GM12864 (cell line): Measurements from ENCODE around the gene SLC39A11.

Experiments used
- DNase-seq: peaks from one replicate; pipeline ENCODE4 v3.0.0-alpha.2; 2011; ENCODE audit warnings: low read depth
- H3K4me3 ChIP-seq: 2 replicates; pipeline ENCODE4 v1.5.1; 2011; ENCODE audit warnings: mild to moderate bottlenecking, low read depth, low read length, control low read depth
- TF ChIP-seq, protein P1 (sequence below): IDR thresholded peaks from 2 replicates; pipeline ENCODE4 v1.5.1; 2011; ENCODE audit warnings: low read depth, mild to moderate bottlenecking, moderate library complexity, low read length, control low read depth, inconsistent platforms; ENCODE audit errors: missing control alignments

SLC39A11 gene

DNA sequence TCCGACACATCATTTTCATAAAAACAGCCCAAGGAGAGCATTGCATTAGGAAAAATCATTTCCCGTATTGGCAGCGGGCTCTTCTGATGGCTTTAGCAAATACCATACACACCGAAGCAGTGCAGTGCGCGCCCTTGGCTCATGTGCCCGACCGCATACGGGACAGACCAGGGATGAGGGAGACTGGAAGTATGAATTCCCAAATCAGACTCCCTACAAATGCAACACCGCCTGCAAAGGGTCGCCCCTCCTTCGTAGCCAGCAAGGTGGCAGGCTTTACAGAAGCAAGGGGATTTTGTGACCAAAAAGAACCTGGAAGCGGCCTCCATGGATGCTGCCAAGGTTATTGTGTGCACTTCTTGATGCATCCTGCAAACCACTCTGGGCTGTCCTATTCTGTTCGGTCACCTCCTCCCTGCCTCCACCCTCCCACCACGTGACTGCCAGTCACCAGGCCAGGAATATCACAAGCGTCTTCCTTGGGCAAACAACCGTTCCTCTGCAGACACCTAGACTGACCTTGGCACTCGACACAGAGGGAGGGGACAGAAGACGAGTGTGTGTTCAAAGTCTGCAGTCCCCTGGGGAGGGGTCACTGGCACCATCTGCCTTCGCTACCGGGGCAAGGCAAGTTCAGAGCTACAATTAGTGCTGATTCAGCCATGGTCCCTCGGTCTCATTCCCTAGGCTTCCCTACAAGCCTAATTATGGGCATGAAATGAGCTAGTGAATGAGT is 460.4 kb downstream of the SLC39A11 start:
- no peak for DNase-seq
- TF ChIP-seq, protein P1, sequence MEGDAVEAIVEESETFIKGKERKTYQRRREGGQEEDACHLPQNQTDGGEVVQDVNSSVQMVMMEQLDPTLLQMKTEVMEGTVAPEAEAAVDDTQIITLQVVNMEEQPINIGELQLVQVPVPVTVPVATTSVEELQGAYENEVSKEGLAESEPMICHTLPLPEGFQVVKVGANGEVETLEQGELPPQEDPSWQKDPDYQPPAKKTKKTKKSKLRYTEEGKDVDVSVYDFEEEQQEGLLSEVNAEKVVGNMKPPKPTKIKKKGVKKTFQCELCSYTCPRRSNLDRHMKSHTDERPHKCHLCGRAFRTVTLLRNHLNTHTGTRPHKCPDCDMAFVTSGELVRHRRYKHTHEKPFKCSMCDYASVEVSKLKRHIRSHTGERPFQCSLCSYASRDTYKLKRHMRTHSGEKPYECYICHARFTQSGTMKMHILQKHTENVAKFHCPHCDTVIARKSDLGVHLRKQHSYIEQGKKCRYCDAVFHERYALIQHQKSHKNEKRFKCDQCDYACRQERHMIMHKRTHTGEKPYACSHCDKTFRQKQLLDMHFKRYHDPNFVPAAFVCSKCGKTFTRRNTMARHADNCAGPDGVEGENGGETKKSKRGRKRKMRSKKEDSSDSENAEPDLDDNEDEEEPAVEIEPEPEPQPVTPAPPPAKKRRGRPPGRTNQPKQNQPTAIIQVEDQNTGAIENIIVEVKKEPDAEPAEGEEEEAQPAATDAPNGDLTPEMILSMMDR, result no peak
- no peak overlapping the region for H3K4me3 ChIP-seq

DNA sequence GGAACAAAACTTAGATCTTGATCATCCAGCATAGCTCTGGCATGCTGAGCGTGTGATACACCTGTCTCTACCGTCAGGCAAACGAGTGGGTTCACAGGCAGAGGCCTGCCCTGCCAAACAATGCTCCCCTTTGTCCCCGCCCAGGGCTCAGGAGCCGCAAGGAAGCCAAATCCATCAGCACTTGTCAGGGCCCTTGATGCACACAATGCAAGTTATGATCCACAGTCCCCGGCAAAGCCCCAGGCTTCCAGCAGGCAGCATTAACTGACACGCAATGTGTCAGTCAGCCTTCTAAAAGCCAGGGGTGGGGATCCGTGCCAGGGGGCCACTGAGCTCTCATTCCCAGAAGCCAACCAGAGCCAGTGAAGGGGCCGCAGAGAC is 460.9 kb downstream of the SLC39A11 start:
- no peak overlapping the region for H3K4me3 ChIP-seq
- TF ChIP-seq, protein P1, result no peak

DNA sequence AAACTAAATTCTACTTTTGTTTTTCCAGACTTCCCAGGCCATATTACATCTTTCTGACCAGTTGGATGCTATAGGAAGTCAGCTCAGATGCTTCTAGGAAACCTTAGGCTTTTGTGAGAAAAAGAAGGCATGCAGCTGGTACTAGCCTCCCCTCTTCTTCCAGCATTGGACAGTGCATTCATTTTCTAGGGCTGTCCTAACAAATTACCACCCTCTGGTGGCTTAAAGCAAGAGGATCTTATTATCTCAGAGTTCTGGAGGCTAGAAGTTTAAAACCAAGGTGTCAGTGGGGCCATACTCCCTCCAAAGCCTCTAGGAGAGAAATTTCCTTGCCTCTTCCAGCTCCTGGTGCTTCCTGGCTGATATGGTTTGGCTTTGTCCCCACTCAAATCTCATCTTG is 467.8 kb downstream of the SLC39A11 start:
- H3K4me3 ChIP-seq, result no peak overlapping the region
- DNase-seq, result no peak
- TF ChIP-seq, protein P1, result no peak

More for the DNA sequence above, 460.9 kb downstream of the SLC39A11 start:
- DNase-seq, result no peak

GRCh38 chr17:72624226-72624625 is 468.3 kb downstream of the SLC39A11 start:
- no peak for DNase-seq
- TF ChIP-seq, protein P1, result no peak
- H3K4me3 ChIP-seq, result no peak overlapping the region

DNA sequence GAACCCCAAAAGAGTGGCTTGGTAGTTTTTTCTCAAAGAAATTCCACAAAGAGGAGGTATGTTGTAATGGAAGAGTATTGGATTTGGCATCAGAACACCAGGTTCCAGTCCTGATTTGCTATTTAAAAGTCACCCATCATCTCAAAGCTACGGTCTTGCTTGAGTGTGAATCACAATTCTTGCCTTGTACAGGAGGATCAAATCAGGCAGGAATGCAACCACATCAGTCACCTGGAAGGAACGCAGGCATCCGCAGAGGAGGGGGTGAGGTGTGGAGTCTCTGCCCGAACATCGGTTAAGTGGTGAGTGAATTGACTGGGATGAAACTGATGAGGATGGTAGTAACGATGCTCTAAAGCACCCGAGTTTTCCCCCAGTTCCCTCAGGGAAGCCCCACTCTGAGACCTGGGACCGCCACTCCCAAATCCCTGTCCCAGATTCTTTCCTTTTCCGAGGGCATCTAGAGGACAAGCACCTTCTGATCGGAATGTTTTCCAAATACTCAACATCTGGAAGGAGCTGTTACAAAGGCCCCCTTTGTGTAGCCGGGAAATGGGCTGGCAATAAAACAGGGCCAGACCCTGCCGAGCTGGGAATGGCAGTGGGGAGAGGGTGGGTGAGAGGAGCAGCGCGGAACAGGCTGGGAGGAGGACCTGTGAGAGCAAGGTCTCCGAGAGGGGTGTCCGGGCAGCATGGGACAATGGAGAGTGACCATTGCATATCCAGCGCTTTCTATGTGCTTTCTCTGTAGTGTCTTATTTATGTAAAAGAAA is 469.6 kb downstream of the SLC39A11 start:
- no peak for DNase-seq
- H3K4me3 ChIP-seq, result no peak overlapping the region
- TF ChIP-seq, protein P1, result no peak

DNA sequence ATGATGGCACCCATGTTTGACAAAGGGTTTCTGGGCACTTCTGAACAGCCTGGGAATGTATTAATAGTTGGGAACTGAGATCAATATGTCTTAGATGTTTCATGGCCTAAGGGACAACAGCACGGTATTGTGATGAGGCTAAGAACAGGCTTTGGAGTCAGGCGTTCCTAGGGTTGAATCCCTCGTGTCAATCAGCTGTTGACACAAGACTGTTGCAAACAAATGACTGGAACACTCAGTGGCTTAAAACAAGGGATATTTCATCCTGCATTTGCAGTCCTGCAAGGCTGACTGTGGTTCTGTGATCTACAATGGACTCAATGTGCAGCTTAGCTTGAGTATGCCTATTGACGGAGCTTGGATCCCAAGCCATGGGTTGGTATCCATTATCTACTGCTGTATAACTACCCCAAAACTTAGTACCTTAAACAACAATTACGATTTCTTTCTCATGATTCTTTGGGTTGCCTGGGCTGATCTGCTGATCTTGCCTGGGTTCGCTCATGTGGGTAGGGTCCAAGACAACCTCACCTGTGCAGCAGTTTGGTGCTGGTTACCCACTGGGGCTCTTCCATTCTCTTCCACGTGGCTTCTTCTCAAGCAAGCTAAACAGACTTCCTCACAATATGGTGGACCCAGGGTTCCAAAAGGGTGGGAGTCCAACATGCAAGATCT is 472.4 kb downstream of the SLC39A11 start:
- no peak overlapping the region for H3K4me3 ChIP-seq
- no peak for DNase-seq
- TF ChIP-seq, protein P1, result no peak
